HG02840 (cell line): Measurements from ENCODE around the gene RAB4B.
"Not testable (repeated sequence)": the region's sequence is repeated elsewhere in the genome, so short reads cannot be mapped to it uniquely, and the experiment has no call there.

Experiments used
- ATAC-seq: cut with Tn5 transposase; IDR thresholded peaks from one replicate; pipeline ENCODE4 v1.9.1; 2021; ENCODE audit warnings: mild to moderate bottlenecking, moderate library complexity, moderate number of reproducible peaks; ENCODE audit not compliant: unreplicated experiment, low FRiP score

RAB4B gene

GRCh38 chr19:40776932-40777644, 959 bp upstream of the RAB4B start:
- peak; percentile 68 for ATAC-seq

GRCh38 chr19:40777645-40777936, 456 bp upstream of the RAB4B start:
- no peak for ATAC-seq

- ATAC-seq: no peak
Measured at GRCh38 chr19:40778706-40779284, 748 bp downstream of the RAB4B start.

GRCh38 chr19:40780582-40780981, 2.5 kb downstream of the RAB4B start:
- no peak for ATAC-seq

- no peak for ATAC-seq
Measured at GRCh38 chr19:40781140-40781539, 3.1 kb downstream of the RAB4B start.

- ATAC-seq: no peak
Measured at GRCh38 chr19:40783711-40784110, 5.7 kb downstream of the RAB4B start.

GRCh38 chr19:40784146-40784545, 6.1 kb downstream of the RAB4B start:
- not testable (repeated sequence) for ATAC-seq

- ATAC-seq: no peak
Measured at GRCh38 chr19:40785526-40785925, 7.5 kb downstream of the RAB4B start.

GRCh38 chr19:40786060-40787037, 8.3 kb downstream of the RAB4B start:
- ATAC-seq: no peak

GRCh38 chr19:40791349-40791748, 13.3 kb downstream of the RAB4B start:
- ATAC-seq: no peak

- no peak for ATAC-seq
Measured at GRCh38 chr19:40791996-40792395, 13.9 kb downstream of the RAB4B start.

- no peak for ATAC-seq
Measured at GRCh38 chr19:40797166-40797962, 19.3 kb downstream of the RAB4B start.

- peak; percentile 19 for ATAC-seq
Measured at GRCh38 chr19:40797963-40798682, 20.1 kb downstream of the RAB4B start.

GRCh38 chr19:40798683-40799557, 20.9 kb downstream of the RAB4B start, which contains the start of gene EGLN2:
TSS of gene EGLN2 (plus strand) at chr19:40799191. CDS start at chr19:40800573, 1,382 bp downstream.
- ATAC-seq: peak; percentile 77

GRCh38 chr19:40799558-40800338, 21.7 kb downstream of the RAB4B start:
- no peak for ATAC-seq

GRCh38 chr19:40800339-40800996, 22.4 kb downstream of the RAB4B start:
- ATAC-seq: no peak

GRCh38 chr19:40800997-40801377, 22.9 kb downstream of the RAB4B start:
- ATAC-seq: no peak
